Large intestine (tissue), 3 donors: ENCODE data around the gene MYB. TPM values are rescaled to one million over a fixed set of nuclear protein-coding genes. Genes with fewer than 3 reads are reported as not detected.
"Not testable (repeated sequence)": the region's sequence is repeated elsewhere in the genome, so short reads cannot be mapped to it uniquely, and the experiment has no call there.

Experiments
- DNase-seq, 2 donors: peaks; one replicate each; pipeline versions ENCODE4 v3.0.0 to v3.0.0-alpha.2; 2013
- H3K27ac ChIP-seq: one replicate; pipeline ENCODE4 v1.5.1; 2013; ENCODE audit warnings: low read length
- H3K27me3 ChIP-seq: 2 replicates; pipeline ENCODE4 v1.6.1; 2013; ENCODE audit warnings: low read length; ENCODE audit not compliant: control insufficient read depth, insufficient read depth
- H3K36me3 ChIP-seq: 2 replicates; pipeline ENCODE4 v1.6.1; 2013; ENCODE audit warnings: low read length; ENCODE audit not compliant: control insufficient read depth, insufficient read depth
- H3K4me1 ChIP-seq: one replicate; pipeline ENCODE4 v1.6.1; 2013; ENCODE audit warnings: low read length; ENCODE audit not compliant: control insufficient read depth, insufficient read depth
- H3K4me3 ChIP-seq: one replicate; pipeline ENCODE4 v1.5.1; 2013; ENCODE audit warnings: low read length
- H3K9me3 ChIP-seq: one replicate; pipeline ENCODE4 v1.6.1; 2013; ENCODE audit warnings: mild to moderate bottlenecking, low read depth, low read length, moderate library complexity; ENCODE audit not compliant: control insufficient read depth
- WGBS: methylation state at CpG from one replicate; pipeline ENCODE4 v1.1.5; 2013; ENCODE audit warnings: low lambda C conversion rate; ENCODE audit not compliant: insufficient coverage; 5-methylcytosine and 5-hydroxymethylcytosine counted together
- polyA plus RNA-seq: library from polyadenylated mRNA; unstranded; fragments of 120-200 nt; gene quantifications from one replicate; pipeline ENCODE4 v1.2.1, GENCODE V29; 2013

The MYB gene
- polyA plus RNA-seq, 1 donor: 12.1 TPM

DNA sequence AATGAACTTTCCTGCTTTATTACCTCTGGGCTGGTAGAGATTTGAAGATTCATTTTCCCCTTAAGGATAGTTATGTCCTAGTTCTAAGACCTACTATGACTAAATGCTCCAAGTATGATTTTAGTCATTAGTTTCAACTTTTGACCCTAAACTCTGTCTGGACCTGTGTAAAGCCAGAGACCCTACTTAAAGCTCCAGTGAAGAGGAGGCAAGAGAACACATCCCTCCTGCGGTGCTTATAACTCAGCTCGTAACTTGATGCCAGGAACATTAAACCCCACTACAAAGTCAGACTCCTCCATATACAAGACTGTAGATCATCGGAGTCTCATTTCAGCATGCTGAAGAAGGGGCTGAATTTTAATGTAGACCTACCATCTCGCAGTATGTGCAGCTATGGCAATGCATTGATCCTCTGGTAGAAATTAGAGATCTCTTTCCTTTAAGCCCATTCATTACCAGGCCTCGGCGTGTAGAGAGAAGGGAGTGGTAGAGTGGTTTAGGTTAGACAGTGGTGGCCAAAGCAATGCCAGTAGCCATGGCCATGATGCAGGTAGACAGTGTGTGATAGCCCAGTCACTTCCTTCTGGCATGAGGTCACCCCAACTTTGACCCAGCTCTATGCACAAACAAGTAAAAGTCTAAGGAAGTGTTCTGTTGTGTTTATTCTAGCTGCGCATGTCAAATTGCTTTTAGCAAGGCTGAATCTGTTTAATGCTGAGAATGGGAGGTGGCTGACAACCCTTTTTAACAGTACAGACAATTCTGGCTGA is 34.8 kb upstream of the MYB start:
- H3K4me3 ChIP-seq: no peak overlapping the region
- H3K27me3 ChIP-seq: no peaks in the 10 kb centered on the region
- H3K27ac ChIP-seq: no peak overlapping the region
- H3K9me3 ChIP-seq: no peaks in the 10 kb centered on the region
- no peak for DNase-seq
- WGBS: no CpG with 5 or more reads among the region's 7 CpGs
- no peaks in the 10 kb centered on the region for H3K36me3 ChIP-seq
- no peaks in the 10 kb centered on the region for H3K4me1 ChIP-seq

DNA sequence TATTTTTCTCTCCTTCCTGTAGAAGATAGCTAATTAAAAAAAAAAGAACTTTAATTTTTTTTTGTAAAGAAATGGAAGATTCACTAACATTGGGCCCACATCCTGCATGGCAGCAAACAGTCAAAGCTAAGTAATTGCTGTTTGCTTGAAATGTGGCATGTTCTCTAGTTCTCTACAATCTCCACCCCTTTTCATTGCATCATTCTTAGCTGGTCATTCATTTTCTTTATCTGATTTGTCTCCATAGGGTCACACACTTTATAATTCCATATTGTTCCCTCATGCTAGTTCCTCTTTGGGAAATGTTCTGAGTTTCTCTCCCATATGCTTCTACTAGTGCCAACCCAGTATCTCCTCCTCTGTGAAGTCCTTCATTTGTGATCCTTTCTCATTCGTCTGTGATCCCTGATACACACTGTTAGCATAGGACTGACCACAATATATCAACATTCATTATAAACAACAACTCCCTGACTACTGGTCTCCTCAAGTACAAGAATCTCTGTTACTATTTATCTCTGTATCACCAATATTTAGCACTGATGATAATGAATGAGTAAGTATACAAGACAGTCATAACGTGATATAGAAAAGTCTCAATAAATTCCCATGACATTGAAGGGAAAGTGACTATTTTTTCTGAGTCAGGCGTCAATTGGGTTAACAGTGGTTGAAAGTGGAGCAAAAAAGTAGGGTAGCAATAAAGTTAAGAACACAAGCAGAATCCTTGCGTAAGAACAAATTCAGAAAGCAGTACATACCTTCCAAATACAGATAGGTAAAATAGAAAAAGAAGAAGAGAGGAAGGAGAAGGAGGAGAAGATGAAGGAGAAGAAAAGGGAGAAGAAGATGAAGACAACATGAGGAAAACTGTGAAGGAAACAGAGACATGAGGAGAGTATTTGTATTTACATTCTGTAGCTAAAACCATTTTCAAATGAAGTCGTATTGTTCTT is 33.2 kb upstream of the MYB start:
- Histone ChIP-seq H3K4me3 (no peak overlapping the region), H3K27ac (no peak overlapping the region), H3K36me3 (no peaks in the 10 kb centered on the region), H3K9me3 (no peaks in the 10 kb centered on the region), H3K4me1 (no peaks in the 10 kb centered on the region), H3K27me3 (no peaks in the 10 kb centered on the region)
- DNase-seq: no peak
- WGBS: 89% methylated on average over 5 of the region's 5 CpGs

DNA sequence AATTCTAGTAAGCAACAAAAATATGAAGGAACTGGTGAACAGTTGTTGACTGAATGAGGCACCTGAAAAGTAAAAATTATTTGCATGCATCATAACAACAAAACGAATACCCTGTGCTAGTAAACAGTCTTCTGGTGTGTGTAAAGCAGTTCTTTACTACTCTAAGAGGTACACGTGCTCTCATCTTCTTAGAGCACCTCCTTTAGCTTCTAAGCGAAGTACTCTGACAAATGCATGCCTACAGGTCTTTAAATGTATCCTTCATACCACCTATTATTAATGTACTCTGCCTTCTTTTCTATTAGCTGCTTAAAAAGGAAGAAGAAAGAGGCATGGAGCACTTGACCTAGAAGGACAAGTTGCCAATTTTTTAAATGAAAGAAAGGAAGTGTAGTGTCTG is 32.2 kb upstream of the MYB start:
- no peaks in the 10 kb centered on the region for H3K27me3 ChIP-seq
- no peaks in the 10 kb centered on the region for H3K9me3 ChIP-seq
- no peak overlapping the region for H3K4me3 ChIP-seq
- no peaks in the 10 kb centered on the region for H3K4me1 ChIP-seq
- H3K36me3 ChIP-seq: no peaks in the 10 kb centered on the region
- H3K27ac ChIP-seq: no peak overlapping the region
- no peak for DNase-seq
- WGBS: 92% methylated on average over 2 of the region's 3 CpGs

DNA sequence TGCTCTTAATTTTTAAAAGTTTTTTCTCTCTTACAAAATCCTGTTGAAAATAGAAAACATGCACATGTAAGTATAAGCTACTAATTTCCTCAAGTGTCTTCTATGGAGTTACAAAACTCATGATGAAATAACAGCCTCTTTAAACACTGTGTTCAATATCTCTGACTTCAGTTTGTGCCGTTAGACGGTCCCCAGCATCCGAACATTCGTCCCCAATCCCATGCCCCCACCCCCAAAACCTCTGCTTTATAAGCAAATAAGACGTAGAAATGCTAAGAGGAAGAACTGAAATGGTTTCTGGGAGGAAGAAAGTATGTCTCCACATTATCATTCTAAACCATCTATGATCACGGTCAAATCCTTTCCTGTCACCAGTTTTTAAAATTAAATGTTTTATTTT is 31.7 kb upstream of the MYB start:
- Histone ChIP-seq H3K27ac (no peak overlapping the region), H3K4me3 (no peak overlapping the region), H3K9me3 (no peaks in the 10 kb centered on the region), H3K27me3 (no peaks in the 10 kb centered on the region), H3K4me1 (no peaks in the 10 kb centered on the region), H3K36me3 (no peaks in the 10 kb centered on the region)
- WGBS: 85% methylated on average over 4 of the region's 6 CpGs
- DNase-seq: no peak

DNA sequence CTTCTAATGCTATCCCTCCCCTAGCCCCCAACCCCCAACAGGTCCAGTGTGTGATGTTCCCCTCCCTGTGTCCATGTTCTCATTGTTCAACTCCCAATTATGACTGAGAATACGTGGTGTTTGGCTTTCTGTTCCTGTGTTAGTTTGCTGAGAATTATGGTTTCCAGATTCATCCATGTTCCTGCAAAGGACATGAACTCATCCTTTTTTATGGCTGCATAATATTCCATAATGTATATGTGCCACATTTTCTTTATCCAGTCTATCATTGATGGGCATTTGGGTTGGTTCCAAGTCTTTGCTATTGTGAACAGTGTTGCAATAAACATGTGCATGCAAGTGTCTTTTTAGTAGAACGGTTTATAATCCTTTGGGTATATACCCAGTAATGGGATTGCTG is 30.6 kb upstream of the MYB start:
- H3K27me3 ChIP-seq, H3K27ac ChIP-seq, DNase-seq, H3K9me3 ChIP-seq, H3K4me3 ChIP-seq, H3K36me3 ChIP-seq, H3K4me1 ChIP-seq: not testable (repeated sequence)
- no CpG with 5 or more reads among the region's 2 CpGs for WGBS

DNA sequence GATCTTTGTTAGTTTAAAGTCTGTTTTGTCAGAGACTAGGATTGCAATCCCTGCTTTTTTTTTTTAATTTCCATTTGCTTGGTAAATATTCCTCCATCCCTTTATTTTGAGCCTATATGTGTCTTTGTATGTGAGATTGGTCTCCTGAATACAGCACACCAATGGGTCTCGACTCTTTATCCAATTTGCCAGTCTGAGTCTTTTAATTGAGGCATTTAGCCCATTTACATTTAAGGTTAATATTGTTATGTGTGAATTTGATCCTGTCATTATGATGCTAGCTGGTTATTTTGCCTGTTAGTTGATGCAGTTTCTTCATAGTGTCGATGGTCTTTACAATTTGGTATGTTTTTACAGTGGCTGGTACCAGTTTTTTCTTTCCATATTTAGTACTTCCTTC is 27.0 kb upstream of the MYB start:
- not testable (repeated sequence) for H3K27me3 ChIP-seq, H3K27ac ChIP-seq, DNase-seq, H3K4me3 ChIP-seq, H3K9me3 ChIP-seq, H3K4me1 ChIP-seq, H3K36me3 ChIP-seq
- WGBS: no CpG with 5 or more reads among the region's 2 CpGs

DNA sequence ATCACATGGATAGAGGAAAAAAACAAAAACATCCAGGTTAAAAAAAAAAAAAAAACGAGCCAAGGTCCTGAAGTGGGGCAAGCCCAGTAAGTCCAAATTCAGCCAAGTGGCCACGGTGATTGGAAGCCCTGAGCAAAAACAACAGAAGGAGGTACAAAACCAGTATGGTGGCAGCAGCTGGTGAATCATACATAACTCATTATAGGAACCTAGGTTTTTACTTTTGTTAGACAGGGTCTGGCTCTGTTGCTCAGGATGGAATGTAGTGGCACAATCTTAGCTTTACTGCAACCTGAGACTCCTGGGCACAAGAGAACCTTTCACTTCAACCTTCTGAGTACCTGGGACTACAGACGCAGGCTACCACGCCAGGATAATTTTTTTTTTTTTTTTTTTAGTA is 22.7 kb upstream of the MYB start:
- Histone ChIP-seq H3K36me3 (no peaks in the 10 kb centered on the region), H3K4me3 (no peak overlapping the region), H3K4me1 (no peaks in the 10 kb centered on the region), H3K9me3 (no peaks in the 10 kb centered on the region), H3K27ac (no peak overlapping the region), H3K27me3 (no peaks in the 10 kb centered on the region)
- no peak for DNase-seq
- WGBS: no CpG with 5 or more reads among the region's 4 CpGs

DNA sequence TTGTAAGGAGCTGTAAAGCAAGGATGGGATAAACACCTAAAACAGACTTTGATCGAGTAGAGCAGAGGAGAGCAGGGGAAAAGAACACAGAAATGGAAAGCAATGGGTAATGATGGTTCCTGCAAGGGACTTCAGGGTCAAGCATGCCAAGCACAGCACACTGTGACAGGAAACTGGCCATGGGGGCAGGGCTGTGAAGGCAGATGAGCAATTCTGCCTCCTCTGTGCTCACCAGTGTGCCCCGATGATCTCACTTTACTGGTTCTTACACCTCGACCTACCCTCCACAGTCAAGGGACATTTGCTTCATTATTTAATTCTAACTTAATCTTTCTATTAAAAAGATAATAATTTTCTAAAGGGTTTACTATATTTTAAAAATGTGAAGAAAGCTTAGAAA is 21.6 kb upstream of the MYB start:
- Histone ChIP-seq H3K9me3 (no peaks in the 10 kb centered on the region), H3K27me3 (no peaks in the 10 kb centered on the region), H3K27ac (no peak overlapping the region), H3K4me3 (no peak overlapping the region), H3K4me1 (no peaks in the 10 kb centered on the region), H3K36me3 (no peaks in the 10 kb centered on the region)
- WGBS: 100% methylated on average over 1 of the region's 3 CpGs
- no peak for DNase-seq

DNA sequence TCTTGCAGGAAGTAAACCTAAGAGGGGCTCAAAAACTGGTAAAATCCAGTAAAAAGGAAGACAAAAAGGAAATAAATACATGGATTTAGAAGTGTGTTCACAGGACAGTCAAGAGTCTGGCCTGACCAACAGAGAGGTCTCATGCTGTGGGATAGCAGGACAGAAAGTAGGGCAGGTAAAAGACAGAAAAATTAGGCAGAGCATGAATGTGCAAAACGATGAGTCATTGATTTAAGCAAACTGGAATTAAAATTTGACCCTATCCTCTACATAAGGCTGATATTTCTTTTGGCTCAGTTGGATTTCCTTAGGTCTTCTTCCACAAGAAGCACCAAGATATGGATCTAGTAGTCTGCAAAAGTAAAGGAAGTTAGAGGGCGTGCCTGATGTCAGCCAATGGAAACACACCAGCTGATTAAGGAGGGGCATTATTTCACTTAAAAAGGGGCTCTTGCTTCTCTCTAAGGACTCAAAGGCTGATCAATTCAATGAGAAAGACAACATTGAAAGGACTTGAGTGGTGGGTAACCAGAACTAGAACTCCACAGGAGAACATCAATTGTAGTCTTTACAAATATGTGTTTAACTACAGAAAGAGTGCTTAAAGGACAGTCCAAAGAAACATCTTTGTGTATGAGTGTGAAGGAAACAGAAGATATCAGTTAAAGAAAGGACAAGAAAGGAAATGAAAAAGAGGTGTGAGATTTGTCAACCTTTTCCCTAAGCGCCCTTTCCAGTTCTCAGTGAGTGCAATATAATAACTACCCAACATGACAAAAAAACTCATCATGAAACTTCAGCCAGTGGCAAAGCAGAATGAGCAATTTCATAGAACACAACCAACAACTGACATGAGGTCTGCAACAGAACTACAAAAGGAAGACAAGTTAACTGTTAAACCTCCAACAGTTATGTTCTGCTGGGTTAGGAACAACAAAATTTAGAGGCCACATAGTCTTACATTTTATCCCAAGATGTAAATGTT is 19.4 kb upstream of the MYB start:
- H3K27ac ChIP-seq: no peak overlapping the region
- no peaks in the 10 kb centered on the region for H3K27me3 ChIP-seq
- DNase-seq: no peak
- no peaks in the 10 kb centered on the region for H3K9me3 ChIP-seq
- H3K36me3 ChIP-seq: no peaks in the 10 kb centered on the region
- no CpG with 5 or more reads among the region's 3 CpGs for WGBS
- no peaks in the 10 kb centered on the region for H3K4me1 ChIP-seq
- no peak overlapping the region for H3K4me3 ChIP-seq
